Lung (tissue), 12 donors: ENCODE results near the gene UBE2O. TPM values are rescaled to one million over a fixed set of nuclear protein-coding genes. Genes with fewer than 3 reads are reported as not detected.

Experiments used
- ATAC-seq: fragments of 200-7000 bp; cut with Tn5 transposase; one replicate; pipeline ENCODE4 v1.9.1; 2020; ENCODE audit warnings: moderate number of reproducible peaks; ENCODE audit not compliant: insufficient read depth, low FRiP score
- DNase-seq, 3 donors: peaks; one replicate each; pipeline ENCODE4 v3.0.0-alpha.2; 2013 to 2017
- H3K27ac ChIP-seq, 2 donors: one replicate each; pipeline ENCODE4 v1.5.1; 2013; ENCODE audit warnings: mild to moderate bottlenecking in 2 of 2, moderate library complexity in 2 of 2, control low read depth in 1 of 2, inconsistent platforms in 1 of 2, low read depth in 1 of 2, low read length in 1 of 2
- H3K27me3 ChIP-seq, 3 donors: one replicate each; pipeline ENCODE4 v1.5.1; 2013; ENCODE audit warnings: low read length in 2 of 3; ENCODE audit not compliant: control insufficient read depth in 3 of 3, insufficient read depth in 3 of 3
- H3K36me3 ChIP-seq, 4 donors: one replicate each; pipeline ENCODE4 v1.5.1; 2013; ENCODE audit warnings: low read length in 4 of 4, mild to moderate bottlenecking in 1 of 4, moderate library complexity in 1 of 4; ENCODE audit not compliant: control insufficient read depth in 4 of 4, insufficient read depth in 4 of 4
- H3K4me1 ChIP-seq, 5 donors: one replicate each; pipeline ENCODE4 v1.5.1; 2013; ENCODE audit warnings: low read length in 5 of 5, mild to moderate bottlenecking in 2 of 5, moderate library complexity in 1 of 5; ENCODE audit not compliant: control insufficient read depth in 5 of 5, insufficient read depth in 5 of 5
- H3K4me3 ChIP-seq: one replicate; pipeline ENCODE4 v1.5.1; 2013; ENCODE audit warnings: mild to moderate bottlenecking, control low read depth, moderate library complexity
- H3K9ac ChIP-seq, 2 donors: one replicate each; pipeline ENCODE4 v1.5.1; 2013; ENCODE audit warnings: low read length in 2 of 2, control low read depth in 1 of 2; ENCODE audit not compliant: insufficient read depth in 1 of 2
- H3K9me3 ChIP-seq, 4 donors: one replicate each; pipeline ENCODE4 v1.5.1; 2013; ENCODE audit warnings: low read length in 3 of 4, mild to moderate bottlenecking in 1 of 4, moderate library complexity in 1 of 4; ENCODE audit not compliant: control insufficient read depth in 4 of 4, insufficient read depth in 3 of 4
- CTCF ChIP-seq: IDR thresholded peaks from 2 replicates; pipeline ENCODE4 v1.5.1; 2012; ENCODE audit warnings: mild to moderate bottlenecking; ENCODE audit errors: control extremely low read depth, extremely low read depth
- WGBS, 2 donors: extraction: QIAGEN DNeasy Blood & Tissue Kit; methylation state at CpG; one replicate each; pipeline ENCODE4 v1.1.7; 2013; 5-methylcytosine and 5-hydroxymethylcytosine counted together
- polyA plus RNA-seq, 2 donors: library from polyadenylated mRNA; stranded (reverse); fragments of 200-250 nt; gene quantifications; one replicate each; pipeline ENCODE4 v1.2.1, GENCODE V29; 2013
- total RNA-seq, 2 donors: library from RNA; depleted of rRNA in 1 of 2; stranded (reverse); fragments of >200 nt in 1 of 2; gene quantifications; one replicate each; pipeline ENCODE4 v1.2.1, GENCODE V29; 2014 to 2021
- donor health status: control.
- donor health status: control.
- donor health status: Bipolar disorder and iron deficiency.
- donor health status: healthy.
- donor health status: DM: yes; HTN: yes; CAD: no.

UBE2O gene
- total and polyA plus RNA-seq, 4 donors, result 10.8 to 24.6 (median 17.7) TPM

GRCh38 chr17:76404976-76405563, 47.9 kb downstream of the UBE2O start:
- DNase-seq (peak in 2 of 3 donors; percentile 36 to 53), ATAC-seq (no peak)
- 87 to 93% methylated on average over 25 of the region's 25 CpGs for WGBS, 2 donors
- Histone ChIP-seq H3K27ac (peak overlapping the region in 1 of 2 donors; percentile 56), H3K4me3 (no peak overlapping the region), H3K36me3 (peaks cover 0 to 35% (median 21%) of the 10 kb centered on the region in 4 donors), H3K4me1 (peaks cover 0 to 8% (median 4%) of the 10 kb centered on the region in 5 donors), H3K9me3 (no peaks in the 10 kb centered on the region), H3K27me3 (no peaks in the 10 kb centered on the region), H3K9ac (no peak overlapping the region)
- no peak for TF ChIP-seq CTCF

DNA sequence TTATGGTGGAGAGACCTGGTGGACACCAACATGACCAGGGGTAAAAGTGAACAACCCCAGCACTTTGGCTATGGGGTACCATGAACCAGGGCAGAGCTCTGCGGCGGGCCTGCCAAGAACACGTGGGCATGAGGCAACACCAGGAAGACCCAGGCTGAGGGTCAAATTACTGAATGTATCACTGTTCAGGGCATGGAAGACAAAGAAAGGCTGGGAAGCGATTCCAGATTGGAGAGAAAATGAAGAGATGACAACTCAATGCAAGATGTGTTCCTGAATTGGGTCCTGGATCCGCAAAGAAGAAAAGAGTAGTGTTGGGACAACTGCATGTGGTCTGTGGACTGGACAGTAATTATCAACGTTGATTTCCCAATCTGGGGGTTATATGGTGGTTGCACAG, 48.7 kb downstream of the UBE2O start:
- ATAC-seq (no peak), DNase-seq (no peak)
- H3K4me1 ChIP-seq, result peaks cover 0 to 8% (median 4%) of the 10 kb centered on the region in 5 donors
- WGBS, 2 donors, result 81 to 87% methylated on average over 6 of the region's 6 CpGs
- no peak overlapping the region for H3K9ac ChIP-seq
- H3K27me3 ChIP-seq, result no peaks in the 10 kb centered on the region
- no peak overlapping the region for H3K4me3 ChIP-seq
- peaks cover 2 to 40% (median 23%) of the 10 kb centered on the region in 4 donors for H3K36me3 ChIP-seq
- H3K9me3 ChIP-seq, result no peaks in the 10 kb centered on the region
- H3K27ac ChIP-seq, result no peak overlapping the region
- TF ChIP-seq CTCF, result no peak

GRCh38 chr17:76402711-76403110, 50.2 kb downstream of the UBE2O start:
- no peaks in the 10 kb centered on the region for H3K27me3 ChIP-seq
- WGBS, 2 donors, result 88 to 90% methylated on average over 5 of the region's 5 CpGs

More at GRCh38 chr17:76402711-76403110, 50.2 kb downstream of the UBE2O start:
- H3K27ac ChIP-seq, result no peak overlapping the region
- H3K36me3 ChIP-seq, result peaks cover 6 to 52% (median 33%) of the 10 kb centered on the region in 4 donors
- H3K9me3 ChIP-seq, result no peaks in the 10 kb centered on the region
- no peak overlapping the region for H3K9ac ChIP-seq
- H3K4me3 ChIP-seq, result no peak overlapping the region
- no peak for ATAC-seq
- peaks cover 0 to 8% (median 4%) of the 10 kb centered on the region in 5 donors for H3K4me1 ChIP-seq
- no peak for DNase-seq
- TF ChIP-seq CTCF, result no peak
